Stimulated activated CD8-positive, alpha-beta memory T cell treated with anti-CD3 and anti-CD28 coated beads, Interleukin-4, amount 100 ng/mL, for 4 hours (primary cell): ENCODE data around the gene EBNA1BP2.
"Not testable (repeated sequence)": the region's sequence is repeated elsewhere in the genome, so short reads cannot be mapped to it uniquely, and the experiment has no call there.

Experiments
- DNase-seq, 2 donors: peaks; one replicate each; pipeline ENCODE4 v3.0.0-alpha.2; 2020; ENCODE audit warnings: low read depth in 2 of 2, low spot score in 1 of 2

EBNA1BP2 gene, protein sequence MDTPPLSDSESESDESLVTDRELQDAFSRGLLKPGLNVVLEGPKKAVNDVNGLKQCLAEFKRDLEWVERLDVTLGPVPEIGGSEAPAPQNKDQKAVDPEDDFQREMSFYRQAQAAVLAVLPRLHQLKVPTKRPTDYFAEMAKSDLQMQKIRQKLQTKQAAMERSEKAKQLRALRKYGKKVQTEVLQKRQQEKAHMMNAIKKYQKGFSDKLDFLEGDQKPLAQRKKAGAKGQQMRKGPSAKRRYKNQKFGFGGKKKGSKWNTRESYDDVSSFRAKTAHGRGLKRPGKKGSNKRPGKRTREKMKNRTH

DNA sequence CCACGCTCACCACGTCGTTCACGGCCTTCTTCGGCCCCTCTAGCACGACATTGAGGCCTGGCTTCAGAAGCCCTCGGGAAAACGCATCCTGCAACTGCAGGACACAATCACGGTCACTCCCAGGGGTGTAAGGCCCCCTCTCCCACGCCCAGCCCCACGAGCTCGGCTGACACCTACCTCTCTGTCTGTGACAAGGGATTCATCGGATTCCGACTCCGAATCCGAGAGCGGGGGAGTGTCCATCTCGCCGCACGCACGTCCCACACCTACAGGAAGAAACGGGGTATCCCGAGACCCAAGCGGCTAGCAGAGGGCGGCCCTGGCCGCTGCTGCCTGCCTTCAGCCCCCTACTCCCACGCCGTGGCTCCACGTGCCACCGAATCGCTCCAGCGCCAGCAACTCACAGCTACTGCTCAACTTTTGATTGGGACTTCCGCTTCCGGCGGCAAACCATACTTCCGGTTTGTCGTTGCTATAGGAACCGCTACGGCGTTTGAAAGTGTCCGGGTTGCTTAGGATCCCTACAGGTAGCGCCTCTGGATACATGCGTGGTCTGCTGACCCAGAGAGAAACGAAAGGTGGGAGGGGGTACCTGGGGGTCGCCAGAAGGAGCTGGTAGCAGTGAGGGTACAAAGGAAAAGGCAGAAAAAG is at the start of gene EBNA1BP2, which contains the start of gene CFAP57:
Gene EBNA1BP2 (minus strand): TSS at position 415 of the 651 bp plus-strand sequence. CDS start 172 bp downstream, at position 243.
Gene CFAP57 (plus strand): TSS at position 455 of the 651 bp plus-strand sequence. CDS start 424 bp downstream, outside the sequence.
- peak; percentile 84 to 85 for DNase-seq

DNA sequence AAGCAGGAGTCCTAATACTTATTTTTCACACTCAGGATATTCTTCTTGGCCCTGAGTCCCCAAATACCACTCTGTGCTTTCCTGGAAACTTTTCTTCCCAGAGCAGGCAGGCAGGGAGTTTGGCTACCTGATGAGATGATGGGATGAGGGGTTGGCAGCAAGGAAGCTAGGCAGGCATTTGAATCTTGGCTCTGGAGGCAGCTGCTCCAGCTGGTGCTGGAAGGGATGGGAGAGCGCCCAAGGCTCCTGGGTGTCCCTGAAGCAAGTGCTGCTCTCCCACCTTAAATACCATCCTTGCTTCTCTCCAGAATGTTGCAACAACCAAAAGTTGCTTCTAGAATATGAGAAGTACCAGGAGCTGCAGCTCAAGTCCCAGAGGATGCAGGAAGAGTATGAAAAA is 49.7 kb upstream of the EBNA1BP2 start:
- no peak for DNase-seq

DNA sequence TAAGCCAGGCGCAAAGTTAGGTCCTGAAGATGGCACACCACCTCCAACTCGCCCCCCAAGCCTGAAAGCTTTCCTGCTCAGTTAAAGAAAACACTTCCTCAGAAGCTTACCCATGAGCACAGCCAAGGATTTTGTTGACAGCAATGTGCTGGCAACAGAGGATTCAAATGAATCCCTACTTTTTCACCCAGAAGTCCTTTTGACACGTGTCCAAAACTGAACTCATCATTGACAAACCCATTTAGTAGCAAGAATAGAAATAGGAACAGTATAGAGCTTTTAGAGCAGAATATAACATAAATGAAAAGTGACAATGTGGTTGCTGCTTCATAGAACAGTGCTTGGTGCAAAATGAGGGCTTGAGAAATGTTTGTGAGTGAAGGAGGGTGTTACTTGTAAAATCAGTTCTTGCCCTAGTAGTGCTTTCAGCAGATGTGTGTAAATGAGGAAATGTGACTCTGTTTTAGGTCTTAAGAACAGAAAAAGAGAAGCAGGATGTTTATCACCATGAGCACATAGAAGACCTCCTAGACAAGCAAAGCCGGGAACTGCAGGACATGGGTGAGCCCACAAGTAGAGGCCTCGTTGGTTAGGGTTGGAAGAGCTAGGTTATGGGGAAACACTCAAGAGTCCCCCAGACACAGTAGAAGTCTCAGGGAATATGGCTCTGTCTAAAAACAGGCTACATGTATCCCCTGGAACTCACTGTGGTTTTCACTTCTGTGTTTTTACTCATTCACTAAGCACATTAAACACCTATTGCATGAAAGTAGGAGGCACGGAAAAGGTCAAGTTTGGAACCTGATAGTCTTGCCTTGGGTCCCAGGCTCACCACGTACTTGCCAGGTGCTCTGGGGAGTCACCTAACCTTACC is 49.1 kb upstream of the EBNA1BP2 start:
- DNase-seq, result no peak

- no peak for DNase-seq
Measured at GRCh38 chr1:43217747-43218146, 45.7 kb upstream of the EBNA1BP2 start.

- no peak for DNase-seq
Measured at GRCh38 chr1:43214501-43215444, 42.7 kb upstream of the EBNA1BP2 start.

DNA sequence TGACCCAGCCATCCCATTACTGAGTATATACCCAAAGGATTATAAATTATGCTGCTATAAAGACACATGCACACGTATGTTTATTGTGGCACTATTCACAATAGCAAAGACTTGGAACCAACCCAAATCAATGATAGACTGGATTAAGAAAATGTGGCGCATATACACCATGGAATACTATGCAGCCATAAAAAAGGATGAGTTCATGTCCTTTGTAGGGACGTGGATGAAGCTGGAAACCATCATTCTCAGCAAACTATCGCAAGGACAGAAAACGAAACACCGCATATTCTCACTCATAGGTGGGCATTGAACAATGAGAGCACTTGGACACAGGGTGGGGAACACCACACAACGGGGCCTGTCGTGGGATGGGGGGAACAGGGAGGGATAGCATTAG is 36.2 kb upstream of the EBNA1BP2 start:
- DNase-seq, result not testable (repeated sequence)

DNA sequence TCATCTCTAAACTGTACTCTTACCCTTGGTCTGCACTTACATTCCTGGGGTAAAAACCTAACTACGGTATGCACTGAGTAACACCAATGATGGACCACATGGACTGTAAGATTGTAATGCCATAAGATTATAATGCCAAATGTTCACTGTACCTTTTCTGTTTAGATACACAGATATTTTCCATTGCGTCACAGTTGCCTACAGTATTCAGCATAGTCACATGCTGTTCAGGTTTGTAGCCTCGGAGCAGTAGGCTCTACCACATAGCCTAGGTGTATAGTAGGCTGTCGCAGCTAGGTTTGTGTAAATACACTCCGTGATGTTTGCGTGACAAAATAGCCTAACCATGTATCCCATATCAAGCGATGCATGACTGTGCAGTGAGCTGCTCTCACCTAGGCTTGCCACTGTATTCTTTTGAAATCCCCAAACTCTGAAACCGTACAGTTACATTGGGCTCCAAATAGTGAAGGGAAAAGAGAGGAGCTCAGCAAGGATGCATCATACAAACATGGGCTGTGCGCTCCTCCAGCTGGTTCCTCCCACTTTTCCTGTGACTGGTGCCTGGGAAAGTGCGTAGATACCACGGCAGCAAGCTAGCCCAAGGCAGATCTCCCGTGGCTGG is 35.3 kb upstream of the EBNA1BP2 start:
- DNase-seq, result no peak

GRCh38 chr1:43206600-43207228 is 34.6 kb upstream of the EBNA1BP2 start:
- DNase-seq, result no peak

GRCh38 chr1:43205671-43206070 is 33.6 kb upstream of the EBNA1BP2 start:
- no peak for DNase-seq

DNA sequence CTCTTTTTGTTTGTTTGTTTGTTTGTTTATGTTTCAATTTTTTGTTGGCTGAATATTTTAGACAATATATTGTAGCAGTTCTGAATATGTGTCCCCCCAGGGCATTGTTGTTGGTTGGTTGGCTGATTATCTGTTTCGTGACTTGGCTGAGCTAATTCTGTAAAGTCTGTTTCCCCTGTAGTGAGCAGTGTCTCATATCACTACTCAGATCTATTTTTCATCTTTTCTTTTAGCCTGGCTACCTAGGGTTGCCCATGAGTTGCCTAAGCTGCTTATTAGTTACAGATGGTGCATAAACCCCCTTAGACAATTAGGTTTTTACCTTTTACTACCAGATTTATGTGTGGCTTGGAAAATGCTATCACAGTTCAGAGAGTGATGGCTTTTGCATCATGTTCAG is 32.3 kb upstream of the EBNA1BP2 start:
- no peak for DNase-seq

DNA sequence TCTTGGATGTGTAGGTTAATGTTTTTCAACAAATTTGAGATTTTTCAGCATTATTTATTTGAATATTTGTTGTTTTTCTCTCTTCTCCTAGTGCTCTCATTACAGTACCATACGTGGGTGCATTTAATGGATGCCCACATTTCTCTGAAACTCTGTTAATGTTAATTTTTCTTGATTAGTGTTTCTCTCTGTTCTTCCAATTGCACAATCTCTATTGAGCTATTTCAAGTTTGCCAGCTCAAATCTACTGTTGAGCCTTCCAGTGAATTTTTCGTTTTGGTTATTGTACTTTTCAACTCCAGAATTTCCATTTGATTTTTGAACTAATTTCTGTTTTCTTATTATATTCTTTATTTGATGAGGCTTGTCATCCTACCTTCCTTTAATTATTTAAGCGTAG is 31.8 kb upstream of the EBNA1BP2 start:
- no peak for DNase-seq

GRCh38 chr1:43199093-43199726 is 27.1 kb upstream of the EBNA1BP2 start:
- no peak for DNase-seq

DNA sequence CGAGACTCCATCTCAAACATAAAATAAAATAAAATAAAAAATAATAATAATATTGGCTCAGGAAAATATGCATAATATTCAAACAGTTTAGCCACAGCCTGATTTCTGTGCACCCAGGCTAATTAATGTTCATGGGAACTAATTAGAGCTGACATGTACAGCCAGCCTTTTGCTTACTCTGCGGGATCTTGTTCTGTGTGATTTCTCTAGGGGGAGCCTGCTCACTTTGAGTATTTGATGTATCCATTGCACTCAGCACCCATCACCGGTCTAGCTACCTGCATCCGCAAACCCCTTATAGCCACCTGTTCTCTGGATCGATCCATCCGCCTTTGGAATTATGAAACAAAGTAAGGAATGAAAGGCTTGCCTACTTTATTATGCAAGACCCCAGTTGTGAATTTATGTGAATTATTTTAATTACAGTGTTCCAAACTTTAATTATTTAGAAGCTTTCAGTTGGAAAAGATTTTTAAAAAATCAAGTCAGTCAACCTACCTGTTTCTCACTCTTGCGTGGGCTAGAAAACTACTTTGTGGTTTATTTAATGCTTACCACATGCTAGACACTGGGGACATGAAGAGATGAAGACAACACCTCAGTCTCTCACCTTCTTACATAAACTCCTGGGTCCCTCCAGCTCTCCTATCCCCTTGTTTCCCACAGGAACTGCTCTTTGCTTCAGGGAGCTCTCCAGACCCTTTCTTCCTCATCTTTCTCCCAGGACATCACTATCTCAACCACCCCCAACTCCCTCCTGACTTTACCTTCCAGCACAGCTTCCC is 25.4 kb upstream of the EBNA1BP2 start:
- DNase-seq, result no peak

GRCh38 chr1:43194509-43194908 is 22.4 kb upstream of the EBNA1BP2 start:
- DNase-seq, result no peak

- DNase-seq, result no peak
Measured at GRCh38 chr1:43188106-43188505, 16.0 kb upstream of the EBNA1BP2 start.

- no peak for DNase-seq
Measured at GRCh38 chr1:43184995-43185394, 12.9 kb upstream of the EBNA1BP2 start.

DNA sequence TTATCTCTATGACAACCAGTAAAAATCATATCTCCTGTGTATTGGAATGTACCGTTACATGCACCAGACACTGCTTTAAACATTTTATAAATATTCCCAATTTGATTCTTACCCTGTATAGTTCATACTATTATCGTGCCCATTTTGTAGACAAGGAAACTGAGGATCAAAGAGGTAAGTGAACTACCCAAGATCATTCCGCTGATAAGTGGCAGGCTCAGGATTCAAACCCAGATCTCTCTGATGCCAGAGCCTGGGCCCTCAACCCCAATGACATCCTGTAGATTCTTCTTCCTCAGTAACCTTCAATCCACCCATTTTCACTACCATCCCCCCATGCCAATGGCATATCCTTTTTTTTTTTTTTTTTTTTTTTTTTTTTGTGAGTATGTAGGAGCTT is 12.3 kb upstream of the EBNA1BP2 start:
- DNase-seq, result no peak

DNA sequence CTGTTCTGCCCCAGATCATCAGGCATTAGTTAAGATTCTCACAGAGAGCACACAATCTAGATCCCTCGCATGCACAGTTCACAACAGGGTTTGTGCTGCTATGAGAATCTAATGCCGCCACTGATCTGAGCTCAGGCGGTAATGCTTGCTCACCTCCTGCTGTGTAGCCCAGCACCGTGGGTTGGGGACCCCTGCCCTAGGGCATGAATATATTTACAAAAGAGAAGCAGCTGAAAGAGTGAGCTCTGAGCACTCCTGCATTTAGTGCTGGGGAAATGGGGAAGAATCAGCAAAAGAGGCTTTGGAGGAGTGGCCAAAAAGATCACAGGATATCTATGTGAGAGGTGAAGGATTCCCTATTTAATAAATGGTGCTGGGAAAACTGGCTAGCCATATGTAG is 5.6 kb upstream of the EBNA1BP2 start:
- no peak for DNase-seq
